Mucosa of gallbladder (tissue), 1 donor: ENCODE results near the gene HTRA1. TPM values are rescaled to one million over a fixed set of nuclear protein-coding genes. Genes with fewer than 3 reads are reported as not detected.

Source experiments
- DNase-seq: peaks from one replicate; pipeline ENCODE4 v3.0.0-alpha.2; 2020; ENCODE audit warnings: low spot score
- total RNA-seq: library from RNA; stranded (reverse); gene quantifications from one replicate; pipeline ENCODE4 v1.2.1, GENCODE V29; 2021
- donor health status: DM: no; HTN: no; CAD: no.

HTRA1 gene
- total RNA-seq, 1 donor from 2014 or later: 141 TPM

- DNase-seq: no peak
These were observed 11.8 kb downstream of the HTRA1 start for GRCh38 chr10:122473116-122473515.

- DNase-seq: no peak
These were observed 12.9 kb downstream of the HTRA1 start for GRCh38 chr10:122474131-122474818.

GRCh38 chr10:122475100-122475499, 13.7 kb downstream of the HTRA1 start:
- DNase-seq: no peak

GRCh38 chr10:122475591-122476332, 14.4 kb downstream of the HTRA1 start:
- no peak for DNase-seq

GRCh38 chr10:122476333-122476695, 15.0 kb downstream of the HTRA1 start:
- no peak for DNase-seq

GRCh38 chr10:122477436-122477835, 16.1 kb downstream of the HTRA1 start:
- DNase-seq: no peak

- DNase-seq: no peak
These were observed 17.6 kb downstream of the HTRA1 start for GRCh38 chr10:122478971-122479370.

- DNase-seq: no peak
These were observed 18.9 kb downstream of the HTRA1 start for GRCh38 chr10:122480146-122480833.

- no peak for DNase-seq
These were observed 20.1 kb downstream of the HTRA1 start for GRCh38 chr10:122481296-122482056.

- no peak for DNase-seq
These were observed 23.1 kb downstream of the HTRA1 start for GRCh38 chr10:122484276-122485060.

- peak; percentile 61 for DNase-seq
These were observed 24.3 kb downstream of the HTRA1 start for GRCh38 chr10:122485670-122486069.

GRCh38 chr10:122486406-122487080, 25.2 kb downstream of the HTRA1 start:
- no peak for DNase-seq

GRCh38 chr10:122487174-122487765, 25.9 kb downstream of the HTRA1 start:
- no peak for DNase-seq

GRCh38 chr10:122490268-122490667, 28.9 kb downstream of the HTRA1 start:
- DNase-seq: no peak

- peak; percentile 75 for DNase-seq
These were observed 29.7 kb downstream of the HTRA1 start for GRCh38 chr10:122490786-122491680.

GRCh38 chr10:122492006-122492405, 30.7 kb downstream of the HTRA1 start:
- DNase-seq: no peak

- DNase-seq: peak; percentile 59
These were observed 31.7 kb downstream of the HTRA1 start for GRCh38 chr10:122492999-122493481.

- DNase-seq: no peak
These were observed 32.4 kb downstream of the HTRA1 start for GRCh38 chr10:122493761-122494160.
